Body of pancreas (tissue), 4 donors: Measurements from ENCODE around the gene TEP1.

Experiments
- POLR2A ChIP-seq, 3 donors: fragments of 450-650 bp; IDR thresholded peaks; one replicate each; pipeline ENCODE4 v1.6.1; 2016; ENCODE audit warnings: antibody characterized with exemption in 3 of 3, mild to moderate bottlenecking in 2 of 3
- TF ChIP-seq, protein P1 (sequence below), 7 experiments: fragments of 450-650 bp in 4 of 7; fragments of 200-600 bp in 3 of 7; sonication (generic) in 3 of 7; IDR thresholded peaks; one replicate each; pipeline ENCODE4 v1.5.1; 2016 to 2019; ENCODE audit warnings: antibody characterized with exemption in 7 of 7

DNA sequence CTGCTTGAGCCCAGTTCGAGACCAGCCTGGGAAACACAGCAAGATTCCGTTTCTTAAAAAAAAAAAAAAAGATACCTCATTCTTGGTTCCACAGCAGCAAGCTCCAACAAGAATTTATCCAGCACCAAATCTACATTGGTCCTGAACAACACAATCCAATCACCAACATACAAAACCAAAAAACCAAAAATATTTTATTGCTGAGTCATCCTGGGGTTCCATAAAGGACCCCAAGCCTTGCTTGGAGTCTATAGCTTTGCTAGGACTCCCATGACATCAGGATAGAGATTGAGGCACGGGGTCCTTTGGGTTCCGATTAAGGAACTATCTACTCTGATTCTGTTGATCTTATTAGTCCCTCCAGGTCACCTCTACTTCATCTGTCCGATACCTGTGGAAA, 33.6 kb upstream of the TEP1 start:
- no peak for TF ChIP-seq POLR2A (IDR thresholded peaks at IDR 0.05)
- TF ChIP-seq, protein P1, sequence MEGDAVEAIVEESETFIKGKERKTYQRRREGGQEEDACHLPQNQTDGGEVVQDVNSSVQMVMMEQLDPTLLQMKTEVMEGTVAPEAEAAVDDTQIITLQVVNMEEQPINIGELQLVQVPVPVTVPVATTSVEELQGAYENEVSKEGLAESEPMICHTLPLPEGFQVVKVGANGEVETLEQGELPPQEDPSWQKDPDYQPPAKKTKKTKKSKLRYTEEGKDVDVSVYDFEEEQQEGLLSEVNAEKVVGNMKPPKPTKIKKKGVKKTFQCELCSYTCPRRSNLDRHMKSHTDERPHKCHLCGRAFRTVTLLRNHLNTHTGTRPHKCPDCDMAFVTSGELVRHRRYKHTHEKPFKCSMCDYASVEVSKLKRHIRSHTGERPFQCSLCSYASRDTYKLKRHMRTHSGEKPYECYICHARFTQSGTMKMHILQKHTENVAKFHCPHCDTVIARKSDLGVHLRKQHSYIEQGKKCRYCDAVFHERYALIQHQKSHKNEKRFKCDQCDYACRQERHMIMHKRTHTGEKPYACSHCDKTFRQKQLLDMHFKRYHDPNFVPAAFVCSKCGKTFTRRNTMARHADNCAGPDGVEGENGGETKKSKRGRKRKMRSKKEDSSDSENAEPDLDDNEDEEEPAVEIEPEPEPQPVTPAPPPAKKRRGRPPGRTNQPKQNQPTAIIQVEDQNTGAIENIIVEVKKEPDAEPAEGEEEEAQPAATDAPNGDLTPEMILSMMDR (IDR thresholded peaks at IDR 0.05): no peak
